ENCODE data around the gene MB.
A peak's percentile ranks its signal among the peaks of the same experiment; 100 is the strongest.

The MB gene

GRCh38 chr22:35597692-35598395, 19.3 kb downstream of the MB start:
- no peak for DNase-seq (ENCODE audit: extremely low read depth in 1 of 2, low read depth in 1 of 2)

- no peak for DNase-seq (ENCODE audit: extremely low read depth in 1 of 2, low read depth in 1 of 2)
Observed at GRCh38 chr22:35596821-35597220, 20.3 kb downstream of the MB start.

GRCh38 chr22:35594686-35595085, 22.4 kb downstream of the MB start:
- DNase-seq (ENCODE audit: extremely low read depth in 1 of 2, low read depth in 1 of 2): no peak

GRCh38 chr22:35593891-35594470, 23.1 kb downstream of the MB start:
- DNase-seq (ENCODE audit: extremely low read depth in 1 of 2, low read depth in 1 of 2): no peak

- DNase-seq (ENCODE audit: extremely low read depth in 1 of 2, low read depth in 1 of 2): no peak
Observed at GRCh38 chr22:35593071-35593890, 23.8 kb downstream of the MB start.

- no peak for DNase-seq (ENCODE audit: extremely low read depth in 1 of 2, low read depth in 1 of 2)
Observed at GRCh38 chr22:35592418-35592967, 24.6 kb downstream of the MB start.

GRCh38 chr22:35591714-35592417, 25.3 kb downstream of the MB start:
- DNase-seq (ENCODE audit: extremely low read depth in 1 of 2, low read depth in 1 of 2): no peak

GRCh38 chr22:35590634-35591295, 26.4 kb downstream of the MB start:
- no peak for DNase-seq (ENCODE audit: extremely low read depth in 1 of 2, low read depth in 1 of 2)

GRCh38 chr22:35589756-35590093, 27.4 kb downstream of the MB start:
- no peak for DNase-seq (ENCODE audit: extremely low read depth in 1 of 2, low read depth in 1 of 2)

GRCh38 chr22:35589071-35589755, 27.9 kb downstream of the MB start:
- no peak for DNase-seq (ENCODE audit: extremely low read depth in 1 of 2, low read depth in 1 of 2)

GRCh38 chr22:35587896-35588295, 29.2 kb downstream of the MB start:
- no peak for DNase-seq (ENCODE audit: extremely low read depth in 1 of 2, low read depth in 1 of 2)

- no peak for DNase-seq (ENCODE audit: extremely low read depth in 1 of 2, low read depth in 1 of 2)
Observed at GRCh38 chr22:35587447-35587870, 29.7 kb downstream of the MB start.

GRCh38 chr22:35586771-35587170, 30.4 kb downstream of the MB start:
- no peak for DNase-seq (ENCODE audit: extremely low read depth in 1 of 2, low read depth in 1 of 2)

GRCh38 chr22:35582861-35583670, 34.1 kb downstream of the MB start:
- peak in 1 of 2 donors; percentile 29 for DNase-seq (ENCODE audit: extremely low read depth in 1 of 2, low read depth in 1 of 2)

GRCh38 chr22:35582218-35582860, 34.8 kb downstream of the MB start:
- no peak for DNase-seq (ENCODE audit: extremely low read depth in 1 of 2, low read depth in 1 of 2)

GRCh38 chr22:35581023-35581413, 36.1 kb downstream of the MB start:
- no peak for DNase-seq (ENCODE audit: extremely low read depth in 1 of 2, low read depth in 1 of 2)

GRCh38 chr22:35580351-35581022, 36.6 kb downstream of the MB start:
- DNase-seq (ENCODE audit: extremely low read depth in 1 of 2, low read depth in 1 of 2): no peak

Measured in activated CD8-positive, alpha-beta memory T cell treated with anti-CD3 and anti-CD28 coated beads for 1 hour (primary cell).